Thymus (tissue), 11 donors: Measurements from ENCODE around the gene UNC119. TPM values are rescaled to one million over a fixed set of nuclear protein-coding genes. Genes with fewer than 3 reads are reported as not detected.

Source experiments
- DNase-seq, 9 donors: peaks; one replicate each; pipeline ENCODE4 v3.0.0-alpha.2; 2013; ENCODE audit warnings: low spot score in 9 of 9, low read depth in 6 of 9, missing footprints in 1 of 9
- H3K27ac ChIP-seq, 2 donors: one replicate each; pipeline ENCODE4 v1.5.1; 2013; ENCODE audit warnings: control low read depth in 1 of 2, low read depth in 1 of 2, low read length in 1 of 2, mild to moderate bottlenecking in 1 of 2, moderate library complexity in 1 of 2
- H3K27me3 ChIP-seq, 2 donors: one replicate each; pipeline ENCODE4 v1.5.1; 2013; ENCODE audit warnings: low read length in 1 of 2; ENCODE audit not compliant: control insufficient read depth in 2 of 2, insufficient read depth in 1 of 2
- H3K36me3 ChIP-seq, 2 donors: one replicate each; pipeline ENCODE4 v1.5.1; 2013; ENCODE audit warnings: low read length in 1 of 2, mild to moderate bottlenecking in 1 of 2, moderate library complexity in 1 of 2; ENCODE audit not compliant: control insufficient read depth in 2 of 2, insufficient read depth in 2 of 2
- H3K4me1 ChIP-seq, 2 donors: one replicate each; pipeline ENCODE4 v1.5.1; 2013; ENCODE audit warnings: low read length in 2 of 2; ENCODE audit not compliant: control insufficient read depth in 2 of 2, insufficient read depth in 2 of 2
- H3K4me3 ChIP-seq, 2 donors: one replicate each; pipeline ENCODE4 v1.5.1; 2013; ENCODE audit warnings: low read length in 2 of 2, control low read depth in 1 of 2, mild to moderate bottlenecking in 1 of 2
- H3K9me3 ChIP-seq, 2 donors: one replicate each; pipeline ENCODE4 v1.5.1; 2013; ENCODE audit warnings: low read length in 1 of 2, mild to moderate bottlenecking in 1 of 2; ENCODE audit not compliant: control insufficient read depth in 2 of 2, insufficient read depth in 1 of 2
- whole genome bisulfite sequencing: extraction: QIAGEN DNeasy Blood & Tissue Kit; methylation state at CpG from one replicate; pipeline ENCODE4 v1.1.7; 2013; 5-methylcytosine and 5-hydroxymethylcytosine counted together
- polyA plus RNA-seq: library from polyadenylated mRNA; stranded (reverse); fragments of 200-250 nt; gene quantifications from one replicate; pipeline ENCODE4 v1.2.3, GENCODE V29; 2013
- total RNA-seq: library from RNA; stranded (reverse); fragments of 120-200 nt; gene quantifications from one replicate; pipeline ENCODE4 v1.2.4, GENCODE V29; 2013
- donor health status: healthy.

Gene UNC119
- total and polyA plus RNA-seq, 2 donors: 30.4 to 30.6 TPM

- H3K36me3 ChIP-seq: no peaks in the 10 kb centered on the region
- no peaks in the 10 kb centered on the region for H3K27me3 ChIP-seq
- no peaks in the 10 kb centered on the region for H3K4me1 ChIP-seq
- H3K27ac ChIP-seq: no peak overlapping the region
- DNase-seq: no peak
- no peak overlapping the region for H3K4me3 ChIP-seq
- WGBS: 96% methylated on average over 4 of the region's 4 CpGs
- no peaks in the 10 kb centered on the region for H3K9me3 ChIP-seq
Observed at GRCh38 chr17:28540231-28540630, 12.2 kb downstream of the UNC119 start.

DNA sequence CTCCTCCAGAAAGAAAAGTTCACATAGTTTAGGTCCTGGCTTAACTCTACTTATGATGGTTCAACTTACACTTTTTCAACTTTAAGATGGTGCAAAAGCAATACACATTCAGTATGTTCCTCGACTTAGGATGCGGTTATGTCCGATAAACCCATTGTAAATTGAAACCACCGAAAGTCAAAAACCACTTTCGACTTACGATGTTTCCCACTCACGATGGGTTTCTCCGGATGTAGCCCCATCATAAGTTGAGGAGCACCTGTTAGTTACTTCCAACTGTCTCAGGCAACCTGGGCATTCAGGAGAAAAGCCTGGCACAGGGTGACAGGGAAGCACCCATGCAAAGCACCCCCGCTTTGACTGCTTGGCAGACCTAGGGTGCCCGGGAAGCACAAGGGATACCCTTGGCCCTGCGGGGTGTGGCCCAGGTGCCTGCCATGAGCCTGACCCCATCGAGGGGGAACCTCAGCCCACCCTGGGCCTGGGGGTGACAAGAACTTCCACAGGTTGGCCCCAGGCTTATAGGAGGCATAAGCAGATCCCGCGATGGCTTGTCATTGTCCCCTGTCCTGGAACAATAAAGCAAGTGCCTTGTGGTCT lies 14.0 kb downstream of the UNC119 start:
- no peak for DNase-seq
- WGBS: 94% methylated on average over 14 of the region's 14 CpGs

DNA sequence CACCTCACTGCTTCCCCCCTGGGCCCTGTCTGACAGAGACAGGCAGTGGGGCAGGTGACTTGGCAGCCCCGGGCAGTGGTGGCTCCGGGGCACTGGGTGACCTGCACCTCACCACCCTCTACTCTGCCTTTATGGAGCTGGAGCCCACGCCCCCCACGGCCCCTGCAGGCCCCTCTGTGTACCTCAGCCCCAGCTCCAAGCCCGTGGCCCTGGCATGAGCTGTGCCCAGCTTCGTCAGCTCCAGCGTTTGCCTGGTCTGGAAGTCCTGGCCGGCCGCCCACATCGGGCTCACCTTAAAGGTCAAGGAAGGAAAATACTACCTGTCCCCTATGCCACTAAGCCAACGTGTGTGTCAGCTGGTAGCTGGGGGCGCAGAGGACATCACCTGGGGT lies 15.2 kb downstream of the UNC119 start:
- Histone ChIP-seq H3K27ac (no peak overlapping the region), H3K27me3 (no peaks in the 10 kb centered on the region), H3K9me3 (no peaks in the 10 kb centered on the region), H3K4me3 (no peak overlapping the region), H3K4me1 (no peaks in the 10 kb centered on the region), H3K36me3 (no peaks in the 10 kb centered on the region)
- DNase-seq: no peak
- WGBS: 95% methylated on average over 12 of the region's 12 CpGs

More for the DNA sequence above, 14.0 kb downstream of the UNC119 start:
- Histone ChIP-seq H3K4me3 (no peak overlapping the region), H3K27me3 (no peaks in the 10 kb centered on the region), H3K9me3 (no peaks in the 10 kb centered on the region), H3K4me1 (no peaks in the 10 kb centered on the region), H3K27ac (no peak overlapping the region), H3K36me3 (no peaks in the 10 kb centered on the region)

GRCh38 chr17:28536532-28537218 lies 15.7 kb downstream of the UNC119 start:
- Histone ChIP-seq H3K27ac (no peak overlapping the region), H3K36me3 (no peaks in the 10 kb centered on the region), H3K4me1 (no peaks in the 10 kb centered on the region), H3K4me3 (no peak overlapping the region), H3K27me3 (no peaks in the 10 kb centered on the region), H3K9me3 (no peaks in the 10 kb centered on the region)
- DNase-seq: no peak
- 91% methylated on average over 9 of the region's 9 CpGs for WGBS

- DNase-seq: no peak
- Histone ChIP-seq H3K27ac (no peak overlapping the region), H3K27me3 (no peaks in the 10 kb centered on the region), H3K4me3 (no peak overlapping the region), H3K36me3 (no peaks in the 10 kb centered on the region), H3K9me3 (no peaks in the 10 kb centered on the region), H3K4me1 (no peaks in the 10 kb centered on the region)
- WGBS: 97% methylated on average over 11 of the region's 11 CpGs
Observed at GRCh38 chr17:28534740-28535375, 17.6 kb downstream of the UNC119 start.

DNA sequence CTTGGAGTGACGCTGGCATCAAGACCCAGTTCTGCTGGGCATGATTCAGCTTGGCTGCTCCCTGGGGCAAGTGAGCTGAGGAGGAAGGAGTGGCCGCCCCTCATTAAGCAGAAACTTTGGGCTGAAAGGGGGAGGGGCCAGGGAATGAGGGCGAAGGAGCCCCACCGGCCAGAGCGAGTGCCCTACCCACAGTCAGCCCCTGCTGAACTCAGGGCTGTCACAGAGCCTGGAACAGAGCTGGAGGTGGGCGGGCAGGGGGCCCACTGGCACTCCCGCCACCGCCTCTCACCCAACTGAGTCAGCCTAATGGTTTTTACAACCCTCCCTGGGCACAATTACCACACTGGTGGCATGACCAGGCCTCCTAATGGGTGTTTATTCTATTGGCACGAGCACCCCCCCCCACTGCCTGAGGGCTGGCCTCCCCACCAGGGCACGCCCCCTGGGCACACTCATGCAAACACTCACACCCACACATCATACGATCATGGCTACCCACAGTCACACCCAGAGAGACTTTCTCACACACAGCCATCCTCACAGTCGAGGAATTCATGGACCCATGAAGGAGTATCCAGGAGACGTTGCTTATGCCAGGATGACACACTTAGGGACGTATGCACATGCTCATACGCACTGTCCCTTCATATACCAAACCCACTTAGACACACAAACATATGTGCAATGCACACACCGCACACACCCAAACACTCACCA lies 19.2 kb downstream of the UNC119 start:
- no peaks in the 10 kb centered on the region for H3K27me3 ChIP-seq
- no peak overlapping the region for H3K27ac ChIP-seq
- DNase-seq: no peak

GRCh38 chr17:28532050-28532960 lies 20.1 kb downstream of the UNC119 start:
- Histone ChIP-seq H3K4me1 (no peaks in the 10 kb centered on the region), H3K9me3 (no peaks in the 10 kb centered on the region), H3K27ac (no peak overlapping the region), H3K4me3 (no peak overlapping the region), H3K27me3 (no peaks in the 10 kb centered on the region), H3K36me3 (no peaks in the 10 kb centered on the region)
- 91% methylated on average over 7 of the region's 7 CpGs for WGBS
- DNase-seq: no peak

More for the DNA sequence above, 19.2 kb downstream of the UNC119 start:
- no peaks in the 10 kb centered on the region for H3K36me3 ChIP-seq
- no peaks in the 10 kb centered on the region for H3K9me3 ChIP-seq
- no peak overlapping the region for H3K4me3 ChIP-seq
- H3K4me1 ChIP-seq: no peaks in the 10 kb centered on the region
- 93% methylated on average over 16 of the region's 16 CpGs for WGBS

DNA sequence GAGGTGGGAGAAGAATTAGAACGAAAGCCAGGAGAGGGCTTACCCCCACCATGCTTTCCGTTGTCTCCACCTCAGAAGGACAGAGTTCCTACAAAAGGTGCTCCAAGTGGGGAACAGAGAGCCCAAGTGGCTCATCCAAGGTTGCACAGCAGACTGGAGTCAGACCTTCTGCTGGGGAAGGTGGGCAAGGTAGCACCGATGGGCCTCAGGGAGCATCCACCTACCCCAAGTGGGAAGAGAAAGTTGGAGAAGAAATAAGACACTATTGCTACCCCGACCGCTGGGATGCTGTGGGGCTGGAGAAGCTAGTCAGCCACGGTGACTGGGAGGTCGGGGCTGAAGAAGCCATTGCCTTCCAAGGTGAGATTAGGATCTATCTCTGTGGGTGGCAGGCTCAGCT lies 21.5 kb downstream of the UNC119 start:
- 83% methylated on average over 7 of the region's 7 CpGs for WGBS
- no peak overlapping the region for H3K27ac ChIP-seq
- H3K4me3 ChIP-seq: no peak overlapping the region
- no peaks in the 10 kb centered on the region for H3K4me1 ChIP-seq
- no peaks in the 10 kb centered on the region for H3K36me3 ChIP-seq
- no peak for DNase-seq
- H3K27me3 ChIP-seq: no peaks in the 10 kb centered on the region
- no peaks in the 10 kb centered on the region for H3K9me3 ChIP-seq
